HepG2 (cell line): ENCODE measurements around the gene ST7L. TPM values are rescaled to one million over a fixed set of nuclear protein-coding genes. Genes with fewer than 3 reads are reported as not detected.

Experiments used
- ATAC-seq: fragments of 200-7000 bp; cut with Tn5 transposase; 3 replicates; pipeline ENCODE4 v1.9.1; 2020; ENCODE audit warnings: mild to moderate bottlenecking, moderate library complexity
- BruUV-seq: library from RNA; stranded (reverse); fragments of 400-500 nt; replicated peaks from 2 replicates; lab custom pipeline; 2021; lab: Mats Ljungman, UMichigan
- CTCF ChIA-PET: fragments of 300-600 bp; formaldehyde crosslinking; extraction: SDS; loops from one replicate; lab custom pipeline; 2021; ENCODE audit warnings: low total read pairs, inconsistent platforms, low intra/inter-chr PET ratio; lab: Yijun Ruan, JAX
- POLR2A ChIA-PET: fragments of 350-600 bp; sonication (Branson Sonifier 250); formaldehyde crosslinking; loops from one replicate; lab custom pipeline; 2020; ENCODE audit warnings: antibody characterized with exemption, inconsistent platforms; lab: Yijun Ruan, JAX
- DNase-seq: peaks from one replicate; pipeline ENCODE4 v3.0.0-alpha.2; 2015; ENCODE audit warnings: low spot score
- FAIRE-seq: peaks from 3 replicates; lab custom pipeline; 2011; peaks lifted over from hg19 to GRCh38; lab: Jason Lieb, UNC
- H2AFZ ChIP-seq: one replicate; pipeline ENCODE4 v1.6.1; 2011; ENCODE audit warnings: low read length, inconsistent platforms
- H3K27ac ChIP-seq: fragments of 300-600 bp; 3 replicates; pipeline ENCODE4 v1.8.0; 2011; ENCODE audit warnings: mixed run types, mild to moderate bottlenecking, mixed read lengths, low read length, inconsistent platforms; ENCODE audit not compliant: insufficient read depth; ENCODE audit errors: extremely low read length
- H3K27me3 ChIP-seq, 2 experiments: fragments of 200-600 bp in 1 of 2; 2 replicates in 1 of 2; 3 replicates in 1 of 2; pipeline versions ENCODE4 v1.6.0 to v1.8.0; 2011; ENCODE audit warnings: low read length in 2 of 2, mild to moderate bottlenecking in 2 of 2, moderate library complexity in 2 of 2, inconsistent platforms in 1 of 2; ENCODE audit not compliant: insufficient read depth in 2 of 2, control insufficient read depth in 1 of 2
- H3K36me3 ChIP-seq, 2 experiments: fragments of 200-600 bp in 1 of 2; replicated peaks in 1 of 2; 2 replicates in 1 of 2; 3 replicates in 1 of 2; pipeline versions ENCODE4 v1.5.1 to v1.8.0; 2011; ENCODE audit warnings: low read length in 2 of 2, inconsistent platforms in 1 of 2; ENCODE audit not compliant: insufficient read depth in 2 of 2, control insufficient read depth in 1 of 2
- H3K4me1 ChIP-seq: 2 replicates; pipeline ENCODE4 v1.5.1; 2012; ENCODE audit warnings: low read length, inconsistent platforms; ENCODE audit not compliant: insufficient read depth
- H3K4me2 ChIP-seq: 2 replicates; pipeline ENCODE4 v1.6.0; 2011; ENCODE audit warnings: low read depth, low read length, inconsistent platforms
- H3K4me3 ChIP-seq, 3 experiments: fragments of 200-600 bp in 1 of 3; sonication (generic), shearing (Covaris generic) in 1 of 3; replicated peaks in 1 of 3; 2 replicates each; pipeline ENCODE4 v1.5.1; 2011 to 2016; ENCODE audit warnings: low read length in 3 of 3, inconsistent platforms in 2 of 3, low read depth in 2 of 3, mild to moderate bottlenecking in 2 of 3, control low read depth in 1 of 3, mixed read lengths in 1 of 3; ENCODE audit not compliant: insufficient read depth in 1 of 3
- H3K79me2 ChIP-seq: one replicate; pipeline ENCODE4 v1.6.1; 2011; ENCODE audit warnings: low read length, inconsistent platforms; ENCODE audit not compliant: insufficient read depth
- H3K9ac ChIP-seq: 2 replicates; pipeline ENCODE4 v1.6.0; 2011; ENCODE audit warnings: mild to moderate bottlenecking, low read depth, low read length, inconsistent platforms; ENCODE audit not compliant: insufficient read depth
- H3K9me3 ChIP-seq: 2 replicates; pipeline ENCODE4 v1.5.1; 2012; ENCODE audit warnings: mild to moderate bottlenecking, low read length
- H4K20me1 ChIP-seq: 2 replicates; pipeline ENCODE4 v1.6.0; 2011; ENCODE audit warnings: inconsistent platforms, mild to moderate bottlenecking, low read length, moderate library complexity; ENCODE audit not compliant: insufficient read depth
- BATF2 ChIP-seq: sonication (generic); formaldehyde crosslinking; IDR thresholded peaks from 2 replicates; pipeline ENCODE4 v1.8.0; 2022; ENCODE audit warnings: mild to moderate bottlenecking, missing genetic modification reagents, moderate library complexity
- NR0B2 ChIP-seq: sonication (generic); formaldehyde crosslinking; IDR thresholded peaks from 2 replicates; pipeline ENCODE4 v1.4.0; 2020; ENCODE audit warnings: mild to moderate bottlenecking, missing genetic modification reagents
- NRL ChIP-seq: sonication (generic); formaldehyde crosslinking; IDR thresholded peaks from 2 replicates; pipeline ENCODE4 v1.5.0; 2020; ENCODE audit warnings: missing genetic modification reagents, mild to moderate bottlenecking, moderate library complexity, borderline replicate concordance
- TAF15 ChIP-seq: fragments of 200-400 bp; formaldehyde crosslinking; IDR thresholded peaks from one replicate; pipeline ENCODE4 v1.6.1; 2018; ENCODE audit warnings: mild to moderate bottlenecking, low read depth, low read length; ENCODE audit not compliant: poor library complexity, severe bottlenecking
- THAP8 ChIP-seq: sonication (generic); formaldehyde crosslinking; IDR thresholded peaks from 2 replicates; pipeline ENCODE4 v1.5.1; 2020; ENCODE audit warnings: missing genetic modification reagents, mild to moderate bottlenecking, borderline replicate concordance
- ZNF703 ChIP-seq: sonication (generic); formaldehyde crosslinking; IDR thresholded peaks from 2 replicates; pipeline ENCODE4 v1.5.1; 2020; ENCODE audit warnings: missing genetic modification reagents, mild to moderate bottlenecking, moderate library complexity, borderline replicate concordance
- ZNF781 ChIP-seq: sonication (generic); formaldehyde crosslinking; IDR thresholded peaks from 2 replicates; pipeline ENCODE4 v1.5.1; 2020; ENCODE audit warnings: borderline replicate concordance, mild to moderate bottlenecking, missing genetic modification reagents; ENCODE audit errors: not compliant biosample characterization
- ZSCAN21 ChIP-seq: sonication (generic); formaldehyde crosslinking; IDR thresholded peaks from 2 replicates; pipeline ENCODE4 v1.8.0; 2022; ENCODE audit warnings: mild to moderate bottlenecking, missing genetic modification reagents, moderate library complexity, borderline replicate concordance
- WGBS: methylation state at CpG from one replicate; pipeline ENCODE4 v1.1.6; 2017; ENCODE audit warnings: low lambda C conversion rate; 5-methylcytosine and 5-hydroxymethylcytosine counted together
- in situ Hi-C: cut with HindIII; loops from 2 replicates; pipeline ENCODE4 v1.10.0; 2017; ENCODE audit warnings: low pct_unique_long_range_greater_than_20kb; ENCODE audit not compliant: extremely low pct_ligation_motif_present
- intact Hi-C: fragments of 100-400 bp; cut with micrococcal nuclease; formaldehyde crosslinking; loops from one replicate; pipeline ENCODE4 v1.10.0; 2022; ENCODE audit not compliant: unreplicated experiment
- polyA plus RNA-seq, 8 experiments: library from polyadenylated mRNA; depleted of rRNA in 3 of 8; stranded (reverse) in 7 of 8; unstranded in 1 of 8; fragments of >200 nt; fragmentation: Illumina TruSeq in 4 of 8; extraction: Trizol in 4 of 8; gene quantifications; 2 replicates each; pipeline versions ENCODE4 v1.2.1 to v1.2.3, GENCODE V29; 2011 to 2016; ENCODE audit warnings: low read depth in 4 of 8, missing spikeins in 1 of 8, mixed read lengths in 1 of 8; ENCODE audit not compliant: insufficient read depth in 1 of 8
- total RNA-seq, 5 experiments: library from RNA; depleted of rRNA; stranded (reverse); fragments of >200 nt; fragmentation: Illumina TruSeq; extraction: Trizol; gene quantifications; 2 replicates each; pipeline ENCODE4 v1.2.3, GENCODE V29; 2016; ENCODE audit warnings: low read depth in 1 of 5
- TF ChIP-seq, protein P1 (sequence below): sonication (generic); formaldehyde crosslinking; IDR thresholded peaks from 2 replicates; pipeline ENCODE4 v1.5.1; 2020; ENCODE audit warnings: mild to moderate bottlenecking, missing genetic modification reagents
- TF ChIP-seq, protein P2 (sequence below): sonication (generic); formaldehyde crosslinking; IDR thresholded peaks from 2 replicates; pipeline ENCODE4 v1.5.0; 2020; ENCODE audit warnings: mild to moderate bottlenecking, missing genetic modification reagents, borderline replicate concordance

ST7L gene
- total and polyA plus RNA-seq, 2 of the 13 experiments (the other 11 are each of a cell fraction or from before 2014, with no cell fraction given) = 8.6 to 19.9 TPM

DNA sequence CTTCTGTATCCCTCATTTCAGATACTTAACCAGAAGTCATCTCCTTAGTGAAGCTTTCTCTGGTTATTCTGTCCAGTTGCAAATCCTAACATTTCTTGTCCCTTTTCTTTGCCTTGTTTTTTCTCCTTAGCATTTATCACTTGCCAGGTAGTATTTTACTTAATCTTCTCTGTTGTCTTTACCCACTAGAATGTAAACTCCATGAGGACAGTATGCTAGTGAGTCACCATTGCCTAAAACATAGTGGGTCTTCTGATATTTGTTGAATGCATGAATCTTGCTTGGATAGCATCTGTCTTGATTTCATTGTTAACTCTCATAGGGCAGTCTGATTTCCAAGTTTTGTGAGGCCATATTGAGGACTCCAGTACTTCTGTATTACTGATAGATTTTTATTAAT lies 10.3 kb upstream of the ST7L start:
- ATAC-seq = no peak
- Histone ChIP-seq H4K20me1 (peaks cover 46% of the 10 kb centered on the region), H3K9me3 (no peaks in the 10 kb centered on the region), H3K9ac (no peak overlapping the region), H3K4me1 (peaks cover 68% of the 10 kb centered on the region), H2AFZ (no peak overlapping the region), H3K36me3 (peaks cover 0 to 22% of the 10 kb centered on the region in 2 experiments), H3K4me2 (no peak overlapping the region), H3K27ac (no peak overlapping the region), H3K4me3 (no peak overlapping the region), H3K27me3 (no peaks in the 10 kb centered on the region), H3K79me2 (peaks cover 94% of the 10 kb centered on the region)
- intact Hi-C loops (no loop called here), in situ Hi-C loops (no loop called here)
- CTCF ChIA-PET = no interaction called here
- no TSS peak for BruUV-seq
- no peak for TF ChIP-seq BATF2
- no peak for FAIRE-seq
- POLR2A ChIA-PET = no interaction called here
- no peak for DNase-seq

- Histone ChIP-seq H3K4me1 (peaks cover 60% of the 10 kb centered on the region), H3K36me3 (peaks cover 0 to 22% of the 10 kb centered on the region in 2 experiments), H3K9me3 (no peaks in the 10 kb centered on the region), H3K9ac (no peak overlapping the region), H3K27ac (no peak overlapping the region), H3K4me2 (no peak overlapping the region), H3K27me3 (no peaks in the 10 kb centered on the region), H2AFZ (no peak overlapping the region), H4K20me1 (peaks cover 39% of the 10 kb centered on the region), H3K4me3 (no peak overlapping the region), H3K79me2 (peaks cover 90% of the 10 kb centered on the region)
- no TSS peak for BruUV-seq
- ATAC-seq = no peak
- no peak for FAIRE-seq
- 95% methylated on average over 2 of the region's 2 CpGs for WGBS
- DNase-seq = no peak
- CTCF ChIA-PET = no interaction called here
- POLR2A ChIA-PET = no interaction called here
- intact Hi-C loops (no loop called here), in situ Hi-C loops (no loop called here)
- TF ChIP-seq ZNF703 (CRISPR knock-in tag) = no peak
- TF ChIP-seq TAF15 = no peak
- TF ChIP-seq NR0B2 (CRISPR knock-in tag) = no peak
- TF ChIP-seq, protein P1, sequence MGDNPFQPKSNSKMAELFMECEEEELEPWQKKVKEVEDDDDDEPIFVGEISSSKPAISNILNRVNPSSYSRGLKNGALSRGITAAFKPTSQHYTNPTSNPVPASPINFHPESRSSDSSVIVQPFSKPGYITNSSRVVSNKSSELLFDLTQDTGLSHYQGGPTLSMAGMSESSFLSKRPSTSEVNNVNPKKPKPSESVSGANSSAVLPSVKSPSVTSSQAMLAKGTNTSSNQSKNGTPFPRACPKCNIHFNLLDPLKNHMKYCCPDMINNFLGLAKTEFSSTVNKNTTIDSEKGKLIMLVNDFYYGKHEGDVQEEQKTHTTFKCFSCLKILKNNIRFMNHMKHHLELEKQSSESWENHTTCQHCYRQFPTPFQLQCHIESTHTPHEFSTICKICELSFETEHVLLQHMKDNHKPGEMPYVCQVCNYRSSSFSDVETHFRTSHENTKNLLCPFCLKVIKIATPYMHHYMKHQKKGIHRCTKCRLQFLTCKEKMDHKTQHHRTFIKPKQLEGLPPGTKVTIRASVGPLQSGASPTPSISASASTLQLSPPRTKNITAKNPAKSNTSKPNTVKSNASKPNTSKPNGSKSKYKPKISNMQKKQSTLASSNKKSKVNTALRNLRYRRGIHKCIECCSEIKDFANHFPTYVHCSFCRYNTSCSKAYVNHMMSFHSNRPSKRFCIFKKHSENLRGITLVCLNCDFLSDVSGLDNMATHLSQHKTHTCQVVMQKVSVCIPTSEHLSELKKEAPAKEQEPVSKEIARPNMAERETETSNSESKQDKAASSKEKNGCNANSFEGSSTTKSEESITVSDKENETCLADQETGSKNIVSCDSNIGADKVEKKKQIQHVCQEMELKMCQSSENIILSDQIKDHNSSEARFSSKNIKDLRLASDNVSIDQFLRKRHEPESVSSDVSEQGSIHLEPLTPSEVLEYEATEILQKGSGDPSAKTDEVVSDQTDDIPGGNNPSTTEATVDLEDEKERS (CRISPR knock-in tag) = no peak
- TF ChIP-seq THAP8 (CRISPR knock-in tag) = no peak
- no peak for TF ChIP-seq ZSCAN21 (CRISPR knock-in tag)
- TF ChIP-seq, protein P2, sequence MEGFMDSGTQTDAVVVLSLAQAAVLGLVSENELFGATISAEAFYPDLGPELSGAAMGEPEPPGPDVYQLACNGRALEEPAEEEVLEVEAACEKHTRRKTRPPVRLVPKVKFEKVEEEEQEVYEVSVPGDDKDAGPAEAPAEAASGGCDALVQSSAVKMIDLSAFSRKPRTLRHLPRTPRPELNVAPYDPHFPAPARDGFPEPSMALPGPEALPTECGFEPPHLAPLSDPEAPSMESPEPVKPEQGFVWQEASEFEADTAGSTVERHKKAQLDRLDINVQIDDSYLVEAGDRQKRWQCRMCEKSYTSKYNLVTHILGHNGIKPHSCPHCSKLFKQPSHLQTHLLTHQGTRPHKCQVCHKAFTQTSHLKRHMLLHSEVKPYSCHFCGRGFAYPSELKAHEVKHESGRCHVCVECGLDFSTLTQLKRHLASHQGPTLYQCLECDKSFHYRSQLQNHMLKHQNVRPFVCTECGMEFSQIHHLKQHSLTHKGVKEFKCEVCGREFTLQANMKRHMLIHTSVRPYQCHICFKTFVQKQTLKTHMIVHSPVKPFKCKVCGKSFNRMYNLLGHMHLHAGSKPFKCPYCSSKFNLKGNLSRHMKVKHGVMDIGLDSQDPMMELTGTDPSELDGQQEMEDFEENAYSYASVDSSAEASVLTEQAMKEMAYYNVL (CRISPR knock-in tag) = no peak
- TF ChIP-seq NRL = no peak
- no peak for TF ChIP-seq ZNF781 (CRISPR knock-in tag)
Measured at GRCh38 chr1:112628516-112628915, 9.6 kb upstream of the ST7L start.
